Left renal pelvis (tissue), 4 donors: ENCODE measurements around the gene LRCH4. TPM values are rescaled to one million over a fixed set of nuclear protein-coding genes. Genes with fewer than 3 reads are reported as not detected.

Source experiments
- DNase-seq, 4 donors: peaks; one replicate each; pipeline ENCODE4 v3.0.0-alpha.2; 2013; ENCODE audit warnings: low read depth in 4 of 4, low spot score in 3 of 4
- polyA plus RNA-seq, 4 donors: library from polyadenylated mRNA; unstranded; fragments of 120-200 nt; gene quantifications; one replicate each; pipeline ENCODE4 v1.2.1, GENCODE V29; 2013; ENCODE audit not compliant: insufficient read length in 4 of 4

Gene LRCH4
- polyA plus RNA-seq, 4 donors = 28.3 to 54.2 (median 42.0) TPM

DNA sequence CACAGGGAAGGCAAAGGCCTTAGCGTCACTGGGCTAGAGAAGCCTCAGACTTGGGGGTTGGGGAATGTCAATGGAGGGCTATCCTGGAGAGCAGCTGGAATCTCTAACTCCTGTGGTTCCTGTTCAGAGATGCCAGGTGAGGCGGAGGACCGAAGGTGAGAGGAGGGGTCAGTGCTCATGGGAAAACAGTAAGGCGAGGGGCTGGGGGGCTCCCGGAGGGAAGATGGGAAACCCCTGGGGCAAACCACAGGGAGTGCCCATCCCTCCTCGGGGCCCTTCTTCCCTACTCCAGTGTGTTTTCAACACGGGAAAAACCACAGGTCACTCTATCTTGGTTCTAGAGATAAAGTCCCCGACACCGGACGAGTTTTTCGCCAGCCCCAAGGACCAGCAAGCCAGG, 3.3 kb downstream of the LRCH4 start:
- DNase-seq = no peak

DNA sequence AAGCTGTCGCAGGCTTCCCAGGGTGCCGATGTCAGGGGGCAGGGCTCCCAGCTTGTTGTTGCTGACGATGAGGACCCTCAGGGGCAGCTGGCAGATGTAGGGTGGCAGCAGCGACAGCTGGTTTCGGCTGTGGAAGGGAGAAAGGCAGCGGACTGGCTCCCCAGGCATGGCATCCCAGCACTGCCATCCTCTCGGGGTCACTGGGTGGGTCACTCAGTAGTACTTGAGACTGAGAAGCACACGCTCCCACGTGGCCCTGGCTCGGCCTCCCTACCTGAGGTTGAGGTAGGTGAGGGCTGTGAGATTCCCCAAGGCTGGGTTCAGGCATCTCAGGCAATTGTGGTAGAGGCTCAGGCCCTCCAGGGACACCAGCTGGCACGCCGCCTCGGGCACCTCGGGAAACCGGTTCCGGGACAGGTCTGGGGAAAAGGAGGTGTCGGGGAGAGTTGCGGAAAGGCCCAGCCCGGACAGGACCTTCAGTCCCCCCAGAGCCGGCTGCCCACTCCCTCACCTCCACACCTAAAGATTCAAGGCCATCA, 3.8 kb downstream of the LRCH4 start:
- no peak for DNase-seq

DNA sequence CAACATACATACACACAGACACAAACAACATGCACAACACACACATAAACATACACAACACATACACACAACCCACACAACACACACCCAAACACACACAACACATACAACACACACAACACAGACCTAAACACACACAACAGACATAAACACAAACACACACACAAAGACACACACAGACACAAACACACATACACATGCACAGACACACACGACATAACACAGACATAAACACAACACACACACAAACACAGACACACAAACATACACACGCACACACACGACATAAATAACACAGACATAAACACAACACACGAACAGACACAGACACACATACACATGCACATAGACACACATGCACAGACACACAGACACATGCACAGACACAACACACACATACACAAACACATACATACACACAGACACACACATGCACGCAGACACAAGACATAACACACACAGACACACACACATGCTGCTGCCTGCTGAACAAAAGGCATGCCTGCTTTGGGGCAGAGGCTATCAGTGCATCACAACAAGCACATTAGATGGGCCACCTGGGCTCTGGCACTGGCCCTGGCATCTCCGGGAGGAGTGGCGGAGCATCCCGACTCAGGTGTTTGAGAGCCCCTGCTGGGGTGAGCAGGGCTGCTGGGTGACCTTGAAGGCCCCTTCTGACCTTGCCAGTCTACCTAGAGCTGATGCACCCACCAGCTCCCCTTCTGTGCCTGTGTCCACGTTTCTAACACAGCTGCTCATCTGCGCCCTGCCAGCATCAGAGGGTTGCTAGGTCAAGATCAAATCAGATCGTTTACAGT, 5.3 kb downstream of the LRCH4 start:
- DNase-seq = no peak

DNA sequence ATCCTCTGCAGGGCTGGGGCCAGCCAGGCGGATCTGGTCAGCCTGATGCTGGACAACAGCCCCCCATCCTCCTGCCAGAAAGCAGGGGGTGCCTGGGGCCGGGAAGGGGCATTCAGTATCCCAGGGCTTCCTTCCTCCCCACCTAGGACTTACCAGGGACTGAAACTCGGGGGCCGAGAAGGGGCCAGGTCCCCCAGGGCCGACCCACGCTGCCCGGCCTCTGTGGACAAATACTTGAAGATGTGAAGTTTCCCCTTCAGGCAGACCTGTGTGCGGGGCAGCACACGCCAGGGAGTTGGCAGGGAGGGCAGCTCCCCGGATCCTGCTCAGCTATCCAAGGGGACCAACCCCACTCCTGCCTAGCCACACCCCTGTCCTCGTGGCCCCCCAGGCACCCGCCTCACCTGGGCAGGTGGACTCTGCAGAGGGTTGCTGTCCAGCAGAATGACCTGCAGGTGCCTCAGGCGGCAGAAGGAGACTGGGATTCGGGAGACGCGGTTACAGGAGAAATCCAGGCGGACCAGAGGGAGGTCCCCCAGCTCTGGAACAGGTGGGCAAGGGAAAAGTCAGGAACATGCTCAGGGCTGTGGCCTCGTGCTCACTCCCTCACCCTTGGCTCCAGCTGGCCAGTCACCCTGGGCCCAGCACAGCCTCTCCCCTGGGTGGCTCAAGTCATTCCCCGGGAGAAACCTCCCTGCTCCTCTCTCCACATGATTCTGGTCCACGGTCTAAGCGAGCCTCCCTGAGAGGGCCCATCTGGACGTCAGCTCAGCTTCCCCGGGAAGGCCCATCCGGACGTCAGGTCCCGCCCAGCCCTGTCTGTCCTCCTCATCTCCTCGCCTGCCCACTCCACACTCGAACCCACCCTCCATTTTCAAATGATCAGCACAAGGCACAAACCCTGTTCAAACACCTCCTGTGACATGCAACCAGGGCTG, 7.4 kb downstream of the LRCH4 start:
- DNase-seq = no peak

DNA sequence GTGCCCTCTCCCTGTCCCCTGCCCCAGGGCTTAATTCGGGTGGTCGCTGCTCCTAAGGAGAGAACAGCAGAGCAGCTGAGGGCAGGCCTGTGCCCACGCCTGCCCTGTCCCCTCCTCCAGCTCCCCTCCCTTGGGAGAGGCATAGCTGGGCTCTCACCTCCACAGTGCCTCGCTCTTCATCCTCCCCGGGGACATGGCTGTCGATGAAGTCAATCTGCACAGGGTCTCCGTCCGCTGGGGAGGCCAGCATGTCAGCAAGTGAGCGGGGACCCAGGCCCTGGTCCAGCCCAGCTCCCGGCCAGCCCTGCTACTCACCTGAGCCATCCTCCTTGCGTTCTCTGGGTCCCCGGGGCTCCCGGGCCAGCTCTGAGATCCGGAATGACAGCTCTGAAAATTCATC, 8.4 kb downstream of the LRCH4 start:
- no peak for DNase-seq

DNA sequence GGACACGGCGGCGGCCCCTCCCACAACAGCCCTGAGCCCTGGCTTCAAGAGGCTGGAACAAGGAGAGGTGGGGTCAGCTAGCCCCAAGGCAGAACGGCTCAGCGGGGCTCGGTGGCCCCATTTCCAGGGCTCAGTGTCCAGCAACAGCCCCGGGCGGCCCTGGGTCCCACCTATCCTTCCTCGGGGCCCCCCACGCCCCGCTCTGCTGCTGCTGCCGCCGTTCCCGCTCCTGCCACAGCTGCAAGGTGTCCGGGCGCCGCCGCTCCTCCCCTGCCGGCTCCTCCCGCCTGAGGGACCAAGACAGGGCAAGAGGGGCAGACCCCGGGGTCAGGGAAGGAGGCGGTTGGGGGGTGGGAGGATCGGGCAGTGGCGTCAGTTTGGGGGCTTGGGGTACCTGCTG, 8.8 kb downstream of the LRCH4 start:
- no peak for DNase-seq

DNA sequence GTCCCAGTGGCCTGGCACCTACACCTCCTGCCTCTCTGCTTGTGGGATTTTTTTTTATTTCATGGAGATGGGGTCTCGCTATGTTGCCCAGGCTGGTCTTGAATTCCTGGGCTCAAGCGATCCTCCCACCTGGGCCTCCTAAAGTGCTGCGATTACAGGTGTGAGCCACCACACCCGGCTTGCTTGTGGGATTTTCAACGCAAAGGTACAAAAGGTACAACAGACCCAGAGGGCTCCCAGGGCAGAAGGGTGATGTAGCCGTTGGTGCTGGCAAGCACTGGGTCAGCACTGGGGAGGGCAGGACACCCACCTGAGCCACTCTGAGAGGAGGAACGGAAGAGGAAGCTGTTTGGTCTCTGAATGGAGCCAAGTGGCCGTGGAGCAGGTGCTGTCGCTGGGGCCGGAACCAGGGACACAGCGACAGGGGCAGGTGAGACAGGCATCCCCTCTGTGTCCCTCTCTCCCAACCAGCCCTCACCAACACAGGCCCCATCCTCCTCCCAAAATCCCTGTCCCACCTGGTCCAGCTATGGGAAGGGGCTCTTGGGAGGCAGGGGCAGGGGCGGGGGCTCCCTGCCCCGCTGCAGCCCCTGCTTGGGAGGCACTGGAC, 9.4 kb downstream of the LRCH4 start:
- DNase-seq = no peak

DNA sequence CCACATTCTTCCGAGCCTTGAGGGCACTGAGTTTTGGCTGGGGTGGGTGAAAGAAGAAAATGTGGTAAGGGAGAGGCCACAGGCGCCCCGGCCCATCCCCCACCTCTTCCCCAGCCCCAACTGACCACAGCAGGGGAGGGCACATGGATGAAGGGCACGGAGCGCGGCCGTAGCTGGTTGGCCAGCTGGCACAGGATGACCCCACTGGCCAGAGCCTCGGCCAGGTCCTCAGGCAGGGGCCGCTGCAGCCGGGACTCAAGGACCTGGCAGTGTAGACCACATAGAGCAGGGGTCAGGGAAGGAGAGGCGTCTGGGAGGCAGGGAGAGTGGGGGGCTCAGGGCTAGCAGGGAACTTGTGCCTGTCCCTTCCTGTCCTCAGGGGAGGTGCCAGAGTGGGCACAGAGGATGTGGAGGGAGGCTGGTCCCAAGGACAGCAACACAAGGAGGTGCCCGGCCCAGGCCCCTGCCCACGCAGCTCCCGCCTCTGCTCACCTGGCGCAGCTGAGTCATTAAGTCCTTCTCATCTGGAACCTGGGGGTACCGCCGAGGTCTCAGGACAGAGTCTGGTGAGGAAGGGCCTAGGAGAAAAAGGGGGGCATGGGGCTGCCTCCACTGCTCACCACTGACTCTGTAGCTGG, 10.1 kb downstream of the LRCH4 start:
- DNase-seq = no peak

DNA sequence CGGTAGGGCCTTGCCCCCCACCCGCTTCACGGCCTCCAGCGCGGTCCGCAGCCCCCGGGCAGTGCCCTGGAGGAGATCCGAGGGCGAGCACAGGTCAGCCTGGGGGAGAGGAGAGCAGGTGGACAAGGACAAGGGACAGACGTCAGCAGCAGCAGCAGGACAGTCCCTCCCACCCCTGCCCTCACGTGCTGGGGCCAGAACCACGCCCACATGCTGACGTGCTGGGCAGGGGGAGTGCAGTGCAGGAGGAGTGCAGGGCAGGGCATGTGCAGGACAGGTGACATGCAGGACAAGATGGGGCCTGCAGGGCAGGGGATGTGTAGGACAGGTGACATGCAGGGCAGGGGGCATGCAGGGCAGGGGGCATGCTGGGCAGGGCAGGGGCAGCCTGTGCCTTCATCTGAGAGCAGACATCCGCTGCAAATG, 10.7 kb downstream of the LRCH4 start:
- DNase-seq = no peak

DNA sequence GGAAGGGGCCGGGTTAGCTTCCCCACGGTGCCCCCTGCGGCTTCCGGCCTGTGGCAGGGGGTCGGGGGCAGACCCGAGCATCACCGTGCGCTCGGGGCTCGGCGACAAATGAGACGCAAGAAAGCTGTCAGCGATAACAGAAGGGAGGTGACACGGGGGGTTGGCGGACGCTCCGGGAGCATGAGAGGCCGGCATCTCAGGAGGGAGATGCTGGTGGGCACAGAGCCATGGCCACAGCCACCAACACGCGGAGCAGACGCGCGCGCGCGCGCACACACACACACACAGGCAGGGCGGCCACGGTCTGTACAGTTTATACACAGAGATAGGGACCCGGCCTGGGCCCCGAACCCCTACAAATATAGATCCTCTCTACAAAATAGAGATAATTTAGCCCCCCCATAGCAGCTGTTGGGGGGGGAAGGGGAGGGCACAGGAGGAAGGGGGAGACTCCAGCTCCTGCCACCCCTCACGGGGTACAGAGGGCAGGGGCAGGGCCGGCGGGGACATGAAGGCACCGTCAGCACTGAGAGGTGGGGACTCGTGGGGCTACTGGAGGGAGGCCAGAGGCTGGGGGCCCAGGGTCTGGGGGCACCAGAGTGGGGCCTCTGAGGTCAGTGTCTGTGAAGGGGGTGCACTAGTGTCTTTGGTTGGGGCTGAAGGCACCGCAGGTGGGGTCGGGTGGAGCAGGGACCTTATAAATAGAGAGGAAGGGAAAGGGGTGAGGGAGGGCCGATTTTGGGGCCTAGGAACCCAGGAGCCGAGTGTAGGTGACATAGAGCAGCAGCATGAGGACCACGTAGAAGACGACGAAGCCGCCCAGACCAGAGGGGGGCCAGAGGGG, 11.3 kb downstream of the LRCH4 start:
- no peak for DNase-seq

DNA sequence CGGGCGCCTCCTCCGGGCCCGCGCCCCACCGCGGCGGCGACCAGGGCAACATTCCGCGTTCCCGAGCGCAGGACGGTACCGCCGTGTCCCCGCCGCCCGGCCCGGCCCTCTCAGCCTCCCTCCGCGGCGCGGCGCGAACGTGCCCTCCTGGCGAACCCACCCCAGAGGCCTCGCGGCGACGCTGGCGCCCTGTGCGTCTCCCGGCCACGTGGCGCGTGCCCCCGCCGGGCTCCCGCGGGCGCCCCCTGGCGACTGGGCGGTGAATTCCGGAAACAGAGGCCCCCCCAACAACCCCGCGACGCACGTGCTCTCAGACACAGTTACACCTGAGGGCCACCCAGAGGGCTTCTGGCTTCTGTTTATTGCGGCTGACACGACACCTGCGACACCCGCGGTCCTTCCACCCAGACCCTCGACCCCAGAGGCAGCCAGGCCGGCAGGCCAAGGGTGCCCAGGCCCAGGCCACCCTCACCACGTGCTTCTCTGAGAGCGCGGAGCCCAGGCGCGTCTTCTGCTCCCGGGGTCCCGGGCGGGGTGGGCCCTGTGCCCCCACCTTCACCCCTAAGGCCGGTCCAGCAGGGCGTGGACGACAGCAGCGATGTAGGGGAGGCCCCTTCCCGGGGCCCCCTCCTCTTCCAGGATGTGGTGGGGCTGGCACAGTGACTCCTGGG, 12.1 kb downstream of the LRCH4 start, which contains the start of gene SAP25:
Gene SAP25 (minus strand): TSS at position 210 of the 671 bp plus-strand sequence. CDS start 158 bp downstream, at position 52.
- DNase-seq = no peak

DNA sequence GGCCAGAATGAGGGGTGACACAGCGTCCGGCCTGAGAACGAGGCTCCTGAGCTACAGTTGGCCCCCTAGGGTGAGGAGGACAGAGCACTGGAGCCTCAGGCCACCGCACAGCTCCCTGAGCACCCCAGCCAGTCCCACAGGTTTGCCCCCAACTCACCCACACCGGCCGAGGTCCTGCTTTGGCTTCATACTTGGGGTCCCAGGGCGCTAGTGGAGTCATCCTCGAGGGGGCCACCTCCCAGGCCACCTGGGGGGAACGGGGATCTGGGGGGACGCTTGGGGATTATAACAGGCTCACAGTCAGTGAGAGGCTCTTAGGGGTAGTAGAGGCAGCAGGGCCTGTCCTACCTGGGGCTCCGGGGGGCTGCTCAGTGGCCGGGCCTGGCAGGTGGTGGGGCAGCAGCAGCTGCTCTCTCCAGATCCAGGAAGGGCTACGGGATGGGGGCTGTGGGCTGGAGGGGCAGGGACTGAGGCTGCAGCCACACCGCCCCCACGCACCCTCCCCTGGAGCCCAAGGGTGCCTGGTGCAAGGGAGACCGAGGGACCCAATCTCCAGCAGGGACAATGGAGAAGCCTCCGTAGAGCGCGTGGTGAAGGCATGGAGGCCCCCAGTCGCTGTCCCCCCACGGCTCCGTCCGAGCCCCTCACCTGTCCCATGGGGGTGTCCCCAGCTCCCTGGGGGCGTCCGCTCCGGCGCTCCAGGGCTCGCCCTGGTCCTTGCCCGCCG, 12.8 kb downstream of the LRCH4 start:
- DNase-seq = no peak

DNA sequence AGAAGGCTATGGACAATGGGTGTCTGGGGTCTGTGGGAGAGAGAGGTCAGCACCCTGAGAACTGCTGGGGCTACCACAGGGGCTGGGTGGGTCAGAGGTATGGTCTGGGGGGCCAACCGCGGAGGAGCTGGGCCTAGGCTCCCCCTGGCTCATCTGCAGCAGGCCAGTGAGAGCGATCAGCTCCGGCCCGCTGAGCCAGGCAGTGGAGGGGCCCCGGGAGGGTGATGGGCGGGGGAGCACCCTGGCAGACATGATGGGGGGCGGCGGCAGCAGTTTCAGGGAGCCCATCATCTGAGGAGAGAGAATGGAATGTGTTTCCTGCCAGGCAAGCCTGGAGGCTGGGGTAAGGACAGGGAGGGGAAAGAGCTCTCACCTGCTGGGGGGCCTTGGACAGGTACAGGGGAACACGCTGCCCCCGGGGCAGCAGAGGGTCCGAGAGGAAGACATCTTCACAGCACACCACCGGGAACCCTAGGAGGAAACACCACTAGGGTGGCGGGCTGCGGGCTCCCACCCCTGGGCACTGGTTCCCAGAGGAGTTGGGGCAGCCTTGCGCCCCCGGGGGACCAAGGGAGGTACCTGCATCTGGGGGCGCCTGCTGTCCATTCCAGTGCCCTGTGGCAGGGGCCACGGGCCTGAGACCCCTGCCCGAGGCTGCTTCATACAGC, 13.5 kb downstream of the LRCH4 start:
- no peak for DNase-seq

DNA sequence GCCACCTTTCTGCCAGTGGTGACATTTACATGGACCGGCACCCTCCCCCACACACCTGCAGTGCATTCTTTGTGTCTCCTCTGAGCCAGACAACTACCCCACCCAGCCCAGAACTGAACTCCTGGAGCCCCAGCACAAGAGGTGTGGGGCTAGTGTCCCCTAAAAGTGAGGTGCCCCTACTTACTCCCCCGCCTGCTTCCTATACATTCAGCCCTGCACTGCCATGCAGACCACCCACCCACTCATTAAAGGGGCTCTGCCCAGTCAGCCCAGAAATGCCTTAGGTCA, 14.2 kb downstream of the LRCH4 start:
- no peak for DNase-seq

DNA sequence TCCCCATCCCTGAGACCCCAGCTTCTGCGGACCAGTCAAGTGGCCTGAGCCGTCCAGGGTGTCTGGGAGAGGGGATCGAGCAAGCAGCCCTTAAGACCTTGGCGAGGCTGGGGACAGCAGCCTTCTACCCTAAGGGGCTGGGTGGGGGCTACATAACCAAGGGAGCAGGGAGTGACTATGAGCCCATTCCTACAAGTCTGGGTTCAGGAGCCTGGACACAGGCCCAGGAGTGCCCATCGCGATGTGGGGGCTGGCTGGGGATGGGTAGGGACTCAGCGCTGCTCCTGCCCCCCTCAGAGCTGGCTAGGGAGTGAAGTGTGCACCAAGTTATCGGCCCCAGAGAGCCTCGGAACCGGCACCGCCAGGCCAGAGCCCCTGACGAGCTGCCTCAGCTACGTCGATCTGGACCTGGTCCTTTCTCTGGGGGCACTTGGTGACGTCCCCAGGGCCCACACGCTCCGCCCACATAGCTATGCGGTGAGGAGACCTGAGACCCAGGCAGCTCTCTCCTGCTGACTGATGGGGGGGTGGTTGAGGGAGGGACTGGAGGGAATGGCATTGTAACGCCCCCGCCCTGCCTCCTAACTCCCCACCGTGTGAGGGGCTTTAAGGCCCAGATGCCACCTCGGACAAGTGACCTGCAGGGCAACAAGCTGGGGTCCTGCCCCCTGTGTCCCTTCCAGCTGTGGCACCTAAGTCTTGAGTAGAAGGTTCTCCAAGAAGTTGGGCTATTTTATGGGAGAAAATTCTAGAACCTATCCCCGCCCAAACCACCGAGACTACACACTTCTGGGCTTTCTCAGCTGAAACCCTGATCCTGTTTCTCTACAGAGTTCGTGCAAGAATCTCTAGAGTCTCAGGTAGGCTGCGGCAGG, 14.7 kb downstream of the LRCH4 start:
- DNase-seq = no peak

DNA sequence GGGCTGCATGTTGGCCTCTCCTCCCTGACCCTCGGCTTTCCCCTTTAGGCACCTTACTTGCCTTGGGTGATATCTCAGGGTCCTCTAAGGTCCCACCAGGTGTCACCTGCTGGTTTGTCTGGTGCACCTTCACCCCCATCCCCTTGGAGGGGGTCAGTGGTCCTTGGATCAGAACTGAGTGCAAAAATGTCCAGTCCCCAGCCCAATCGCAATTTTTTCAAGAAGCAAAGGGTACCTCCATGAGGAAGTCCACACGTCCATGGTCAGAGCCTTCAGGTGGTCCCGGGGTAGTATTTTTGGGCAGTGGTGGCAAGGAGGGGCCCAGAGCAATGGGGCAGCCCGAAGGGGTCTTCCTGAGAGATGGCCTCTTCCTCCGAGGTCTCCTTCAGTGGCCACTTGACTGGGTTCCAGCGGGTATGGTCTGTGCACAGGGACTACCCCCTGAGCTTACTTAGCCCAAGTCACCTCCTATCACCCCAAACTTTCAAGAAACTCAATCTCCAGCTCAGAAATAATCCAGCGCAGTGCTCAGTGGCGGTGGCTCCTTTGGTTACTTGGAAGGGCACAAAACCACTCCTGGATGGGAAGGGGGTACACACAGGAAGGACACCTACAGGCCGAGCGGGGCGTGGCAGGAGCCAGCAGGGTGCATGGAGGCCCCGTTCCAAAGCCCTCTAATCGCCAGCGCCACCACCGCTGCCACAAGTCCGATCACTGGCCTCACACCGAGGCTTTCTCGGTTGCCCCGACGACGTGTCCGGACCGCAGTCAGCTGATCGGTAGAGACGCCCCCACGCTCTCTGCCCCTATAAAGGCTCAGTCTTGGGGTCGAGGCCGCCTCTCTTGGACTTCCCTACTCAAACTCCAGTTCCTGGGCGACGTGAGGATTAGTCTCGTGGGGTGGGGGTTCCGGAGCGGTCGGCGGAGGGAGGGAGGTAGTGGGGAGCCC, 16.8 kb downstream of the LRCH4 start:
- no peak for DNase-seq
